SK-N-SH treated with all-trans-retinoic acid at 6 μM for 48 hours (cell line): ENCODE results near the gene HYAL3.
"Not testable (repeated sequence)": the region's sequence is repeated elsewhere in the genome, so short reads cannot be mapped to it uniquely, and the experiment has no call there.

Source experiments
- ATAC-seq: fragments of 200-7000 bp; cut with Tn5 transposase; 3 replicates; pipeline ENCODE4 v1.9.1; 2020; ENCODE audit warnings: mild to moderate bottlenecking, moderate library complexity
- ARNTL ChIP-seq: fragments of 450-650 bp; formaldehyde crosslinking; IDR thresholded peaks from 2 replicates; pipeline ENCODE4 v1.5.0; 2020; ENCODE audit warnings: low read depth, mild to moderate bottlenecking, moderate library complexity, borderline replicate concordance
- CREB5 ChIP-seq: fragments of 250-450 bp; sonication (Bioruptor Pico); IDR thresholded peaks from 2 replicates; pipeline ENCODE4 v1.5.1; 2020; ENCODE audit warnings: low read depth, mild to moderate bottlenecking, moderate library complexity
- CSDC2 ChIP-seq: fragments of 250-450 bp; sonication (Bioruptor Pico); IDR thresholded peaks from 2 replicates; pipeline ENCODE4 v1.5.0; 2020; ENCODE audit warnings: mild to moderate bottlenecking, moderate library complexity
- CSRNP3 ChIP-seq: fragments of 250-450 bp; sonication (Bioruptor Pico); IDR thresholded peaks from 2 replicates; pipeline ENCODE4 v1.5.1; 2021; ENCODE audit warnings: mild to moderate bottlenecking, moderate library complexity
- ESRRG ChIP-seq: fragments of 250-450 bp; sonication (Bioruptor Pico); IDR thresholded peaks from 2 replicates; pipeline ENCODE4 v1.6.1; 2021; ENCODE audit warnings: mild to moderate bottlenecking
- GLIS3 ChIP-seq: fragments of 250-450 bp; sonication (Bioruptor Pico); IDR thresholded peaks from 2 replicates; pipeline ENCODE4 v1.5.0; 2020; ENCODE audit warnings: mild to moderate bottlenecking, moderate library complexity
- ISL1 ChIP-seq: fragments of 250-450 bp; sonication (Bioruptor Pico); IDR thresholded peaks from 2 replicates; pipeline ENCODE4 v2.1.2; 2022; ENCODE audit warnings: mild to moderate bottlenecking, moderate library complexity
- OSR1 ChIP-seq: fragments of 250-450 bp; sonication (Bioruptor Pico); IDR thresholded peaks from 2 replicates; pipeline ENCODE4 v1.8.0; 2022; ENCODE audit warnings: moderate library complexity, mild to moderate bottlenecking, inconsistent platforms
- PATZ1 ChIP-seq: fragments of 250-450 bp; sonication (Bioruptor Pico); IDR thresholded peaks from 2 replicates; pipeline ENCODE4 v1.8.0; 2020; ENCODE audit warnings: mild to moderate bottlenecking, moderate library complexity, borderline replicate concordance
- POU6F1 ChIP-seq: fragments of 250-450 bp; sonication (Bioruptor Pico); IDR thresholded peaks from 2 replicates; pipeline ENCODE4 v1.8.0; 2021; ENCODE audit warnings: low read depth, mild to moderate bottlenecking, moderate library complexity, borderline replicate concordance
- PPARA ChIP-seq: fragments of 250-450 bp; sonication (Bioruptor Pico); IDR thresholded peaks from 2 replicates; pipeline ENCODE4 v1.5.0; 2020; ENCODE audit warnings: mild to moderate bottlenecking, borderline replicate concordance
- RARB ChIP-seq: fragments of 250-450 bp; sonication (Bioruptor Pico); IDR thresholded peaks from 2 replicates; pipeline ENCODE4 v1.8.0; 2021; ENCODE audit warnings: mild to moderate bottlenecking, moderate library complexity
- SNAI2 ChIP-seq: fragments of 250-450 bp; sonication (Bioruptor Pico); IDR thresholded peaks from 2 replicates; pipeline ENCODE4 v1.5.0; 2020; ENCODE audit warnings: mild to moderate bottlenecking, moderate library complexity
- TCF4 ChIP-seq: fragments of 250-450 bp; sonication (Bioruptor Pico); IDR thresholded peaks from 2 replicates; pipeline ENCODE4 v1.8.0; 2021; ENCODE audit warnings: mild to moderate bottlenecking, moderate library complexity, borderline replicate concordance
- TSHZ2 ChIP-seq: fragments of 250-450 bp; sonication (Bioruptor Pico); IDR thresholded peaks from 2 replicates; pipeline ENCODE4 v1.5.0; 2020; ENCODE audit warnings: mild to moderate bottlenecking, moderate library complexity
- ZC3H10 ChIP-seq: fragments of 250-450 bp; sonication (Bioruptor Pico); IDR thresholded peaks from 2 replicates; pipeline ENCODE4 v1.5.1; 2021; ENCODE audit warnings: mild to moderate bottlenecking, moderate library complexity
- ZFP3 ChIP-seq: fragments of 250-450 bp; sonication (Bioruptor Pico); IDR thresholded peaks from 2 replicates; pipeline ENCODE4 v1.5.0; 2020; ENCODE audit warnings: mild to moderate bottlenecking, moderate library complexity
- ZFP30 ChIP-seq: fragments of 450-650 bp; formaldehyde crosslinking; IDR thresholded peaks from 2 replicates; pipeline ENCODE4 v1.5.0; 2022; ENCODE audit warnings: mild to moderate bottlenecking, moderate library complexity
- ZNF565 ChIP-seq: fragments of 450-650 bp; formaldehyde crosslinking; conservative IDR thresholded peaks from 2 replicates; pipeline ENCODE4 v1.5.0; 2020; ENCODE audit warnings: low read depth, mild to moderate bottlenecking, moderate library complexity
- ZNF70 ChIP-seq: fragments of 450-650 bp; formaldehyde crosslinking; IDR thresholded peaks from 2 replicates; pipeline ENCODE4 v1.5.0; 2020; ENCODE audit warnings: mild to moderate bottlenecking, moderate library complexity
- ZNF8 ChIP-seq: fragments of 450-650 bp; formaldehyde crosslinking; IDR thresholded peaks from 2 replicates; pipeline ENCODE4 v1.5.0; 2020; ENCODE audit warnings: mild to moderate bottlenecking, moderate library complexity

The HYAL3 gene

GRCh38 chr3:50288387-50289007 lies 10.7 kb downstream of the HYAL3 start (continued):
- TF ChIP-seq TSHZ2 (CRISPR knock-in tag) (no peak), POU6F1 (no peak), RARB (CRISPR knock-in tag) (no peak), ZFP30 (CRISPR knock-in tag) (no peak), CSDC2 (CRISPR knock-in tag) (no peak), ZNF8 (CRISPR knock-in tag) (no peak), PPARA (CRISPR knock-in tag) (no peak), TCF4 (CRISPR knock-in tag) (no peak), ZNF70 (CRISPR knock-in tag) (no peak)
- TF ChIP-seq, all 23 proteins: peak for 0

GRCh38 chr3:50287262-50287661 lies 11.9 kb downstream of the HYAL3 start:
- ATAC-seq = no peak
- TF ChIP-seq CSRNP3 (CRISPR knock-in tag) (no peak), POU6F1 (no peak), ARNTL (CRISPR knock-in tag) (no peak), PATZ1 (CRISPR knock-in tag) (no peak), ZFP30 (CRISPR knock-in tag) (no peak)

GRCh38 chr3:50286322-50287227 lies 12.6 kb downstream of the HYAL3 start:
- TF ChIP-seq POU6F1 = no peak
- no peak for TF ChIP-seq SNAI2
- TF ChIP-seq ISL1 (CRISPR knock-in tag) = no peak
- no peak for TF ChIP-seq PPARA (CRISPR knock-in tag)
- TF ChIP-seq ZC3H10 (CRISPR knock-in tag) = no peak
- TF ChIP-seq GLIS3 (CRISPR knock-in tag) = no peak
- TF ChIP-seq CSRNP3 (CRISPR knock-in tag) = no peak
- TF ChIP-seq CREB5 (CRISPR knock-in tag) = no peak
- TF ChIP-seq OSR1 = no peak
- TF ChIP-seq ZFP3 (CRISPR knock-in tag) = no peak
- TF ChIP-seq ZNF565 (CRISPR knock-in tag) = no peak
- TF ChIP-seq ESRRG (CRISPR knock-in tag) = no peak
- no peak for ATAC-seq

GRCh38 chr3:50284121-50284520 lies 15.1 kb downstream of the HYAL3 start:
- not testable (repeated sequence) for ATAC-seq
